Kidney epithelial cell (primary cell): Measurements from ENCODE around the gene RPTOR. TPM values are rescaled to one million over a fixed set of nuclear protein-coding genes. Genes with fewer than 3 reads are reported as not detected.

Experiments
- DNase-seq: peaks from one replicate; pipeline ENCODE4 v3.0.0-alpha.2; 2010; ENCODE audit warnings: low read depth
- H3K27me3 ChIP-seq: 2 replicates; pipeline ENCODE4 v1.6.0; 2011; ENCODE audit warnings: low read length; ENCODE audit not compliant: control insufficient read depth, insufficient read depth
- H3K36me3 ChIP-seq: 2 replicates; pipeline ENCODE4 v1.5.1; 2011; ENCODE audit warnings: low read length; ENCODE audit not compliant: control insufficient read depth, insufficient read depth
- H3K4me3 ChIP-seq: 2 replicates; pipeline ENCODE4 v1.5.1; 2011; ENCODE audit warnings: low read depth, mild to moderate bottlenecking, control low read depth, low read length
- total RNA-seq: library from RNA; depleted of rRNA; stranded (reverse); fragments of >200 nt; gene quantifications from 2 replicates; pipeline ENCODE4 v1.2.3, GENCODE V29; 2015
- TF ChIP-seq, protein P1 (sequence below): IDR thresholded peaks from 2 replicates; pipeline ENCODE4 v1.5.1; 2011; ENCODE audit warnings: mild to moderate bottlenecking, moderate library complexity, low read length, control low read depth, inconsistent platforms; ENCODE audit not compliant: insufficient read depth, poor library complexity, severe bottlenecking

Gene RPTOR
- total RNA-seq, 1 donor from 2014 or later, result 22.7 TPM

DNA sequence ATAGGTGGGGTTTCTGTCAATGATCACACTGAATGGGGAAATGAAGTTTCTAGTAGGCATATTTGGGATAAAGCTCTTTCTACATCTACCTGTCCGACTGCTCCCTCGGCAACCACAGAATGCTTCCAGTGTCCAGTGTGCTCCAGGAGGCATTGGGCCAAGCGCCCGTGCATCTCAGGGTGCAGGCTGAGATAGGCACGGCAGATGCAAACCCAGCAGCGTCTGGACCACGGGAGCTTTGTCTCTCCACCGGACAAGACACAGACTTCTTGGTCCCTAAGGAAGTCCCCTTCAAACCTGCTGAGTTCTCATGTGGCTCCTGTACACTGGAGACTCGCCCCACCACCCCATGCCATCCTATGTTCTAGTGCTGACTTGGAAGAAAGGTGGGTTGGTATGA lies 202.8 kb downstream of the RPTOR start:
- no peaks in the 10 kb centered on the region for H3K27me3 ChIP-seq
- TF ChIP-seq, protein P1, sequence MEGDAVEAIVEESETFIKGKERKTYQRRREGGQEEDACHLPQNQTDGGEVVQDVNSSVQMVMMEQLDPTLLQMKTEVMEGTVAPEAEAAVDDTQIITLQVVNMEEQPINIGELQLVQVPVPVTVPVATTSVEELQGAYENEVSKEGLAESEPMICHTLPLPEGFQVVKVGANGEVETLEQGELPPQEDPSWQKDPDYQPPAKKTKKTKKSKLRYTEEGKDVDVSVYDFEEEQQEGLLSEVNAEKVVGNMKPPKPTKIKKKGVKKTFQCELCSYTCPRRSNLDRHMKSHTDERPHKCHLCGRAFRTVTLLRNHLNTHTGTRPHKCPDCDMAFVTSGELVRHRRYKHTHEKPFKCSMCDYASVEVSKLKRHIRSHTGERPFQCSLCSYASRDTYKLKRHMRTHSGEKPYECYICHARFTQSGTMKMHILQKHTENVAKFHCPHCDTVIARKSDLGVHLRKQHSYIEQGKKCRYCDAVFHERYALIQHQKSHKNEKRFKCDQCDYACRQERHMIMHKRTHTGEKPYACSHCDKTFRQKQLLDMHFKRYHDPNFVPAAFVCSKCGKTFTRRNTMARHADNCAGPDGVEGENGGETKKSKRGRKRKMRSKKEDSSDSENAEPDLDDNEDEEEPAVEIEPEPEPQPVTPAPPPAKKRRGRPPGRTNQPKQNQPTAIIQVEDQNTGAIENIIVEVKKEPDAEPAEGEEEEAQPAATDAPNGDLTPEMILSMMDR, result no peak
- H3K4me3 ChIP-seq, result no peak overlapping the region
- no peak for DNase-seq
- H3K36me3 ChIP-seq, result no peaks in the 10 kb centered on the region

DNA sequence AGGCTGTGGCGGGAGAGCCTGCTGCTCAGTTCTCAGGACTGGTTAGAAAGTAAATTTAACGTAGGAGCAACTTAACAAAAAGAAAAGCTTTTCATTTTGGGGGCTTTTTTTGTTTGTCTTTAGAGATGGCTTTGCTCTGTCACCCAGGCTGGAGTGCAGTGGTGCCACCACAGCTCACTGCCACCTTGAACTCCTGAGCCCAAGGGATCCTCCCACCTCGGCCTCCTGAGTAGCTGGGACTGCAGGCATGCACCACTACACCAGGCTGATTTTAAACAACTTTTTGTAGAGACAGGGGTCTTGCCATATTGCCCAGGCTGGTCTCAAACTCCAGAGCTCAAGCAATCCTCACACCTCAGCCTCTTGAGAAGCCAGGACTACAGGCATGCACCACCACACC lies 205.0 kb downstream of the RPTOR start:
- no peaks in the 10 kb centered on the region for H3K27me3 ChIP-seq
- DNase-seq, result no peak
- H3K4me3 ChIP-seq, result no peak overlapping the region
- TF ChIP-seq, protein P1, result no peak
- H3K36me3 ChIP-seq, result no peaks in the 10 kb centered on the region

GRCh38 chr17:80750263-80750662 lies 205.6 kb downstream of the RPTOR start:
- TF ChIP-seq, protein P1, result no peak
- H3K4me3 ChIP-seq, result no peak overlapping the region
- no peaks in the 10 kb centered on the region for H3K27me3 ChIP-seq
- DNase-seq, result no peak
- no peaks in the 10 kb centered on the region for H3K36me3 ChIP-seq

- no peak for DNase-seq
- Histone ChIP-seq H3K27me3 (no peaks in the 10 kb centered on the region), H3K4me3 (no peak overlapping the region), H3K36me3 (no peaks in the 10 kb centered on the region)
- TF ChIP-seq, protein P1, result no peak
Measured at GRCh38 chr17:80751070-80751945, 206.7 kb downstream of the RPTOR start.

DNA sequence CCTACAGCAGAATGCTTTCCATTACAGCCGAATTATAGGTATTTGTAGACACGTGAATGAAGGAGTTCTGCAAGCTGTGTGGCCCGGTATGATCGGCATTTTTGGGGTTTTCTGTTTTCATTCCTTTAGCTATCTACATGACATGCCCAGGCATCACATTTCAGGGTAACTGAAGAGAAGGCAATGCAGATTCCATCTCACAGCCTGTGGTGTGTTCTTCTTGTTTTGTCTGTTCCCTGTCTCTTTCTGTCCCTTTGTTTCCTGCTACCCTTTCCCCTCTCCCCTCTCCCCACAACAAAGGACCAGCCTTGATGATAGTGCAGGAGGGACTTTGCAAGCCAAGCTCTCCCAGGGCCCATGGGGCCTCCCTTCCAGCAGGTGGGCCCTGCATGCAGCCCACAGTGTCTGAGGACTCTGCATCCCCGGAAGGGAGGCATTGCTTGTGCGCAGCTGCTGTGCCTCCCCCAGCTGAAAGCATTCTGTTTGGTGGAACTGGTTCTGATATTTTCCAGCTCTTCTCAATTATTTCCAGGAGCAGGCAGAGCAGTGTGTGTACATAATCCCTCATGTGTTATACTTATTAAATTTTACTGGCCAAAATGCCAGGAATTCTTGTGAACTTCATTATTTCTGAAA lies 207.4 kb downstream of the RPTOR start:
- no peaks in the 10 kb centered on the region for H3K36me3 ChIP-seq
- TF ChIP-seq, protein P1, result no peak
- no peak overlapping the region for H3K4me3 ChIP-seq
- no peaks in the 10 kb centered on the region for H3K27me3 ChIP-seq
- DNase-seq, result no peak
